GM10266 (cell line): ENCODE data around the gene KIF17.
"Not testable (repeated sequence)": the region's sequence is repeated elsewhere in the genome, so short reads cannot be mapped to it uniquely, and the experiment has no call there.

Source experiments
- DNase-seq: peaks from one replicate; pipeline ENCODE4 v3.0.0; 2012; ENCODE audit errors: extremely low spot score
- TF ChIP-seq, protein P1 (sequence below): IDR thresholded peaks from 2 replicates; pipeline ENCODE4 v1.5.1; 2012; ENCODE audit warnings: mild to moderate bottlenecking, low read depth; ENCODE audit not compliant: control insufficient read depth, insufficient read depth; ENCODE audit errors: missing control alignments

The KIF17 gene

DNA sequence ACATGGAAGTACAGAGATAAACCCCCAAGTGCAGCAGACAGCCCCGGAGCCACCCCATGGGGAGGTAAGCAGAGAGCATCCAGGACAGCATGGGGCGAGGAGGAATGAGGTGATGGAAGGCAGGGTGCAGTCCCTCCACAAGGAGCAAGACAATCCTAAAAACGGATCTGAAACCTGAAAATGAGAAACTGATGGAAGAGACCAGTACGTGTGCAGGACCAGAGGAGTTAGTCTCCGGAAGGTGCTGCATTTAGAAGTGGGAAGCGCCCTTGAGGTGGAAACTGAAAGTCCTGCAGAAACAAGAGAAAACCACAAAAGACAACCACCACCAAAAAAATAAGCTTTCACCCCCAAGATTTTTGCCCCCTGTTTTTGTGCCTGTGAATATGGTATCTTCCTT, 39.2 kb downstream of the KIF17 start:
- peak; percentile 37 for DNase-seq
- TF ChIP-seq, protein P1, sequence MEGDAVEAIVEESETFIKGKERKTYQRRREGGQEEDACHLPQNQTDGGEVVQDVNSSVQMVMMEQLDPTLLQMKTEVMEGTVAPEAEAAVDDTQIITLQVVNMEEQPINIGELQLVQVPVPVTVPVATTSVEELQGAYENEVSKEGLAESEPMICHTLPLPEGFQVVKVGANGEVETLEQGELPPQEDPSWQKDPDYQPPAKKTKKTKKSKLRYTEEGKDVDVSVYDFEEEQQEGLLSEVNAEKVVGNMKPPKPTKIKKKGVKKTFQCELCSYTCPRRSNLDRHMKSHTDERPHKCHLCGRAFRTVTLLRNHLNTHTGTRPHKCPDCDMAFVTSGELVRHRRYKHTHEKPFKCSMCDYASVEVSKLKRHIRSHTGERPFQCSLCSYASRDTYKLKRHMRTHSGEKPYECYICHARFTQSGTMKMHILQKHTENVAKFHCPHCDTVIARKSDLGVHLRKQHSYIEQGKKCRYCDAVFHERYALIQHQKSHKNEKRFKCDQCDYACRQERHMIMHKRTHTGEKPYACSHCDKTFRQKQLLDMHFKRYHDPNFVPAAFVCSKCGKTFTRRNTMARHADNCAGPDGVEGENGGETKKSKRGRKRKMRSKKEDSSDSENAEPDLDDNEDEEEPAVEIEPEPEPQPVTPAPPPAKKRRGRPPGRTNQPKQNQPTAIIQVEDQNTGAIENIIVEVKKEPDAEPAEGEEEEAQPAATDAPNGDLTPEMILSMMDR, result no peak

DNA sequence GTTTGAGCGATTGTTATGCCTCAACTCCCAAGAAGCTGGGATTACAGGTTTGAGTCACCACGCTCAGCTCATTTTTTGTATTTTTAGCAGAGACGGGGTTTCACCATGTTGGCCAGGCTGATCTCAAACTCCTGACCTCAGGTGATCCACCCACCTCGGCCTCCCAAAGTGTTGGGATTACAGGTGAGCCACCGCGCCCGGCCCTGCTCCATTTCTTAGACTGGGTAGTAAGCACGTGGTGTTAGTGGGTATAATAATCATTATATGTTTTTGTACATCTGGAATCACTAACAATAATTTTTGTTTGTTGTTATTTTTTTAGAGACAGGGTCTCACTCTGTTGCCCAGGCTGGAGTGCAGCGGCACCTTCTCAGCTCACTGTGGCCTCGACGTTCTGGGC, 44.2 kb downstream of the KIF17 start:
- DNase-seq, result not testable (repeated sequence)

GRCh38 chr1:20672265-20672632, 45.6 kb downstream of the KIF17 start:
- TF ChIP-seq, protein P1, result no peak
- DNase-seq, result no peak

GRCh38 chr1:20670936-20671335, 46.9 kb downstream of the KIF17 start:
- TF ChIP-seq, protein P1, result no peak
- no peak for DNase-seq

DNA sequence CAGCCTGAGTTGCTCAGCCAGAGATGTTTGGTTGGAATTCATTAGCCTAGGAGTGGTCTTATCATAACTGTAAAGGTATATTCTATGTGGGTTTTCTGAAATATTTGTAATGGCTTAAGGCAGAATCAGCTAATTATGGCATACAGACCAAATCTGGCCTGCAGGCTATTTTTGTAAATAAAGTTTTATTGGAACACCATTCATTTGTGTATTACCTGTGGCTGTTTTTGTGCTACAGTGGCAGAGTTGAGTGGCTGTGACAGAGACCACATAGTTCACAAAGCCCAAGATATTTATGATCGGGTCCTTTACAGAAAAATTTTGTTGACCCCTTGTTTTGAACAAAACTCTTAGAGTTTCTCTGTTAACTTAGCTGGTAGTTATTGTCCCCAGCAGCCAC, 49.2 kb downstream of the KIF17 start:
- TF ChIP-seq, protein P1, result no peak
- DNase-seq, result no peak

DNA sequence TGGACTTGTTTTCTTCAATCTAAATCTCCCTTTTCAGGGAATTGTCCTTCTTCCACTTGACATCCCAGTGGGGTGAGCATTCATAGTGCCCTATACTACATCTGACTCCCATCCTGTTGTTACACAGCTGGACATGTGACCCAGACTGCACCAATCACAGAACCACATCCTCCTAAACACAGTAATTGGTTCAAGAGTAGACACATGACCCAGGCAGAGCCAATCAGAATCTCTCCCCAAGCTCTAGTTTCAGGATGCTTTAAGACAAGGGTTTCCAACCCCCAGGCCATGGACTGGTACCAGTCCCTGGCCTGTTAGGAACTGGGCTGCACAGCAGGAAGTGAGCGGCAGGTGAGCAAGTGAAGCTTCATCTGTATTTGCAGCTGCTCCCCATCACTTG, 51.0 kb downstream of the KIF17 start:
- no peak for DNase-seq
- TF ChIP-seq, protein P1, result no peak

DNA sequence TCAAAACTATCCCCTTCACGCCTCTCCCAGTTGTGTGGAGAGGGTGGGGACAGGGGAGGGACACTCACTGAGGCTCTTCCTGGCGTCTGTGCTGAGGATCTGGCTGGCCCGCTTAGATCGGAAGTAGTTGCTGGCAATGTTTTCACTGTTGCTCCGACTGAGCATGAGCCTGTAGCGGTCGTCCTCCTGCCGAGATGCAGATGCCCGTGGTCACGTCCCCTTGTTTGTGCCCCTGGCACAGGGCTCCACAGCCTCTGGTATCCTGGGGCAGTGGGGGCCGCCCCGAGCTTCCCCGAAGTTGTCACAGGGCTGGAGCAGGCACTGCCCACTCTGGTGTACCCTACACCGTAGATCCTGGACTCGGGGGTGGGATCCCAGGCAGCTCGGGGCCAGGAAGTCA, 51.7 kb downstream of the KIF17 start:
- DNase-seq, result no peak
- TF ChIP-seq, protein P1, result no peak

GRCh38 chr1:20665726-20666125, 52.1 kb downstream of the KIF17 start:
- no peak for DNase-seq
- TF ChIP-seq, protein P1, result no peak
